ENCODE data around the gene TRAF3.
"Not testable (repeated sequence)": the region's sequence is repeated elsewhere in the genome, so short reads cannot be mapped to it uniquely, and the experiment has no call there.

TRAF3 gene

GRCh38 chr14:102859911-102860310 lies 82.7 kb downstream of the TRAF3 start:
- no peak for TF ChIP-seq GABPA (IDR thresholded peaks at IDR 0.05; ENCODE audit: low read depth)
- no peak for TF ChIP-seq CTCF (IDR thresholded peaks at IDR 0.05; ENCODE audit: insufficient read depth, low read length)
- no peak for TF ChIP-seq POLR2AphosphoS5 (IDR thresholded peaks at IDR 0.05; ENCODE audit: low read depth)
- no peak for TF ChIP-seq REST (IDR thresholded peaks at IDR 0.05; ENCODE audit: insufficient replicate concordance, low read depth)
- TF ChIP-seq SPI1 (IDR thresholded peaks at IDR 0.05; ENCODE audit: borderline replicate concordance, low read depth) = no peak
- DNase-seq (ENCODE audit: low read depth in 1 of 2, low spot score in 1 of 2) = no peak
- no peaks in the 10 kb centered on the region for H3K27me3 ChIP-seq (ENCODE audit: insufficient read depth, poor library complexity, severe bottlenecking)
- H3K27ac ChIP-seq (replicated peaks) = no peak overlapping the region
- H3K4me3 ChIP-seq (replicated peaks; ENCODE audit: insufficient read depth, low read length) = no peak overlapping the region

GRCh38 chr14:102862154-102862773 lies 85.0 kb downstream of the TRAF3 start:
- no peak for DNase-seq (ENCODE audit: low read depth in 1 of 2, low spot score in 1 of 2)
- Histone ChIP-seq H3K27me3 (ENCODE audit: insufficient read depth, poor library complexity, severe bottlenecking) (no peaks in the 10 kb centered on the region), H3K27ac (replicated peaks) (no peak overlapping the region), H3K4me3 (replicated peaks; ENCODE audit: insufficient read depth, low read length) (no peak overlapping the region)
- TF ChIP-seq POLR2AphosphoS5 (IDR thresholded peaks at IDR 0.05; ENCODE audit: low read depth) = no peak

- no peak overlapping the region for H3K27ac ChIP-seq (replicated peaks)
- TF ChIP-seq POLR2AphosphoS5 (IDR thresholded peaks at IDR 0.05; ENCODE audit: low read depth) = no peak
- TF ChIP-seq CTCF (IDR thresholded peaks at IDR 0.05; ENCODE audit: insufficient read depth, low read length) = no peak
- no peak for TF ChIP-seq SPI1 (IDR thresholded peaks at IDR 0.05; ENCODE audit: borderline replicate concordance, low read depth)
- TF ChIP-seq REST (IDR thresholded peaks at IDR 0.05; ENCODE audit: insufficient replicate concordance, low read depth) = no peak
- no peak for TF ChIP-seq GABPA (IDR thresholded peaks at IDR 0.05; ENCODE audit: low read depth)
- no peaks in the 10 kb centered on the region for H3K27me3 ChIP-seq (ENCODE audit: insufficient read depth, poor library complexity, severe bottlenecking)
- H3K4me3 ChIP-seq (replicated peaks; ENCODE audit: insufficient read depth, low read length) = no peak overlapping the region
- DNase-seq (ENCODE audit: low read depth in 1 of 2, low spot score in 1 of 2) = no peak
Observed at GRCh38 chr14:102863381-102863780, 86.1 kb downstream of the TRAF3 start.

GRCh38 chr14:102865916-102866315 lies 88.7 kb downstream of the TRAF3 start:
- H3K27me3 ChIP-seq (ENCODE audit: insufficient read depth, poor library complexity, severe bottlenecking); H3K27ac ChIP-seq (replicated peaks); DNase-seq (ENCODE audit: low read depth in 1 of 2, low spot score in 1 of 2); H3K4me3 ChIP-seq (replicated peaks; ENCODE audit: insufficient read depth, low read length): not testable (repeated sequence)

All from HL-60 (cell line).